ENCODE measurements around the gene PF4V1. TPM values are rescaled to one million over a fixed set of nuclear protein-coding genes. Genes with fewer than 3 reads are reported as not detected.

The PF4V1 gene, protein sequence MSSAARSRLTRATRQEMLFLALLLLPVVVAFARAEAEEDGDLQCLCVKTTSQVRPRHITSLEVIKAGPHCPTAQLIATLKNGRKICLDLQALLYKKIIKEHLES
- polyA plus RNA-seq (2011; rRNA removed) (0.20 and 0.83 TPM in 2 replicates), polyA minus RNA-seq (2011; rRNA and poly(A)+ RNA removed) (not detected in 2 replicates)

DNA sequence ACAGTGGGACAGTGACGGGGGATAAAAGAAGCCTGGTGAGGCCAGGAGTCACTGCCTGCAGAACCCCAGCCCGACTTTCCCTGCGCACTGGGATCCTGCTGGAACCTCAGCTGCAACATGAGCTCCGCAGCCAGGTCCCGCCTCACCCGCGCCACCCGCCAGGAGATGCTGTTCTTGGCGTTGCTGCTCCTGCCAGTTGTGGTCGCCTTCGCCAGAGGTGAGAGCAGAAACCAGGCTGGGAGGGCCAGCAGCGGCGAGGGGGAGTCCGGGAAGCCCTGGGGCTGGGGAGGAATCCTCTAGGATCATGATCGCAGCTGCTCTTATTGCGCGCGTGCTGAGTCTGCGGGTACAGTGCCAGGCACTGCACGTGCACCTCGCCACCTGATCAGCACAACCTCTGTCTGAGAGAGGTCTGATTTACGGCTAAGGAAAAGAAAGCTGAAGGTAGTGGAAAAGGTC, at the start of gene PF4V1:
PF4V1 (plus strand) TSS at position 51 of the 459 bp plus-strand sequence; CDS start at position 118, 67 bp downstream.
- DNase-seq (ENCODE audit: low read depth, low spot score): no peak
- ChIA-PET CTCF (interaction anchor here (0.6 to 1.7 kb wide), 3 partner anchors 191 to 281 kb away, joined by 3 to 11 read pairs (median 7); partner anchors contain the start of gene CXCL2), POLR2A (no interaction called here)
- peak; percentile 53 for TF ChIP-seq CTCF (IDR thresholded peaks at IDR 0.05; ENCODE audit: low read depth, low read length)
- H3K27ac ChIP-seq (ENCODE audit: low read depth, low read length): no peak within 1 kb of the TSS
- peak within 1 kb of the TSS; percentile 40 for H3K4me3 ChIP-seq (ENCODE audit: low read depth, low read length)
- H3K9me3 ChIP-seq (ENCODE audit: control insufficient read depth, insufficient read depth, low read length): peaks cover 4% of the 10 kb centered on the region; the same call in 1 of the 2 replicates
- no peaks in the 10 kb centered on the region for H3K27me3 ChIP-seq (ENCODE audit: control insufficient read depth, insufficient read depth, low read length)

GRCh38 chr4:73810191-73810590, 42.9 kb upstream of the PF4V1 start:
- no peaks in the 10 kb centered on the region for H3K9me3 ChIP-seq (ENCODE audit: control insufficient read depth, insufficient read depth, low read length)
- POLR2A ChIA-PET: no interaction called here
- no peak for DNase-seq (ENCODE audit: low read depth, low spot score)
- no peak overlapping the region for H3K4me3 ChIP-seq (ENCODE audit: low read depth, low read length)
- no peaks in the 10 kb centered on the region for H3K27me3 ChIP-seq (ENCODE audit: control insufficient read depth, insufficient read depth, low read length)
- no peak overlapping the region for H3K27ac ChIP-seq (ENCODE audit: low read depth, low read length)
- CTCF ChIA-PET: no interaction called here
- no peak for TF ChIP-seq CTCF (IDR thresholded peaks at IDR 0.05; ENCODE audit: low read depth, low read length)

DNA sequence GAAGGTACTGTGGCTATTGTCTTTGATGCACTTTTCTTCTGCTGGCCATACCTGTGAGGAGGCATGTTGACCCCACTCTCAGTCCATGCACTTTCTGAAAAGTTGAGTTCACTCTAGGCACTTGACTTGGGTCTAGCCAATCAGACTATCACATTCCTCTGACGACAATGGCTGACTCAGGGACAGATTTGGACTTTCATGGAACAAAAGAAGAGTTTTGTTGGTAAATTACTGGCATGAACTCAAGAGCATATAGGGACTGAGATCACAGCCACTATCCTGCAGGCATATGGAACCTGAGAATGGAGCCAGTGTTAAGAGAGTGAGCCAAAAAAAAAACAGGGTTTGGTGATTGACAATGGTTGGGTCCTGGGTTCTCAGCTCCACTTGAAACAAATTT, 41.3 kb upstream of the PF4V1 start:
- H3K27me3 ChIP-seq (ENCODE audit: control insufficient read depth, insufficient read depth, low read length): no peaks in the 10 kb centered on the region
- TF ChIP-seq CTCF (IDR thresholded peaks at IDR 0.05; ENCODE audit: low read depth, low read length): no peak
- DNase-seq (ENCODE audit: low read depth, low spot score): no peak
- H3K4me3 ChIP-seq (ENCODE audit: low read depth, low read length): no peak overlapping the region
- CTCF ChIA-PET: no interaction called here
- H3K9me3 ChIP-seq (ENCODE audit: control insufficient read depth, insufficient read depth, low read length): no peaks in the 10 kb centered on the region
- H3K27ac ChIP-seq (ENCODE audit: low read depth, low read length): no peak overlapping the region
- POLR2A ChIA-PET: no interaction called here

GRCh38 chr4:73814679-73815078, 38.4 kb upstream of the PF4V1 start:
- no peak overlapping the region for H3K27ac ChIP-seq (ENCODE audit: low read depth, low read length)
- ChIA-PET POLR2A (no interaction called here), CTCF (no interaction called here)
- no peak overlapping the region for H3K4me3 ChIP-seq (ENCODE audit: low read depth, low read length)
- no peak for DNase-seq (ENCODE audit: low read depth, low spot score)
- no peaks in the 10 kb centered on the region for H3K9me3 ChIP-seq (ENCODE audit: control insufficient read depth, insufficient read depth, low read length)
- no peak for TF ChIP-seq CTCF (IDR thresholded peaks at IDR 0.05; ENCODE audit: low read depth, low read length)
- H3K27me3 ChIP-seq (ENCODE audit: control insufficient read depth, insufficient read depth, low read length): no peaks in the 10 kb centered on the region

DNA sequence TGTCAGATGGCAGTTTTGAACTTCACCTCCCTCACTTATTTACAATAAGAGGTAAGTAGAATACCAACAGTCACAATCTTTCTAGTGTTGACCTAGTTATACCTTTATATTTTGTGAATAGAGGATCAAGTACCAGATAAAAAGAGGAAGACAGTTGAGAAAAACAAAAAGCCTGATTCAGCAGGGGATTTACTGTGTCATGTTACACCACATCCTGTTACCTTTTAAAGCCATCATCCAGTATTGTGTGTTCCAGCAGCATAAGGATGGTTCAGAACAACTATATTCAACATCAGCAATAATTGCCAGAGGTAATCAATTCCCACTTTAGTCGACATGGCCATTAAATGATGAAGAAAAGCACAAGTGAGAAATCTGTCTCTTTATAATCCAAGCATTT, 38.0 kb upstream of the PF4V1 start:
- no peak overlapping the region for H3K27ac ChIP-seq (ENCODE audit: low read depth, low read length)
- DNase-seq (ENCODE audit: low read depth, low spot score): no peak
- POLR2A ChIA-PET: no interaction called here
- H3K9me3 ChIP-seq (ENCODE audit: control insufficient read depth, insufficient read depth, low read length): no peaks in the 10 kb centered on the region
- CTCF ChIA-PET: no interaction called here
- H3K4me3 ChIP-seq (ENCODE audit: low read depth, low read length): no peak overlapping the region
- no peaks in the 10 kb centered on the region for H3K27me3 ChIP-seq (ENCODE audit: control insufficient read depth, insufficient read depth, low read length)
- TF ChIP-seq CTCF (IDR thresholded peaks at IDR 0.05; ENCODE audit: low read depth, low read length): no peak
